ENCODE results near the gene TSHZ1. TPM values are rescaled to one million over a fixed set of nuclear protein-coding genes. Genes with fewer than 3 reads are reported as not detected.
A peak's percentile ranks its signal among the peaks of the same experiment; 100 is the strongest.

TSHZ1 gene
- total and polyA plus RNA-seq, 2 experiments from 2014 or later, result 0.23 to 0.38 TPM

- no peak overlapping the region for H2AFZ ChIP-seq
- H3K27ac Mint-ChIP-seq, result 0 out of 2 replicates have a peak overlapping the region, but pooled peaks have one; percentile 23
- ATAC-seq, result no peak
- H3K4me2 ChIP-seq, result no peak overlapping the region
- H3K9me2 ChIP-seq (ENCODE audit: insufficient read depth), result no peaks in the 10 kb centered on the region
- no peaks in the 10 kb centered on the region for H4K20me1 ChIP-seq (replicated peaks; ENCODE audit: insufficient read depth)
- TF ChIP-seq REST (IDR thresholded peaks at IDR 0.05; ENCODE audit: unreplicated experiment), result no peak
- TF ChIP-seq ETS1 (IDR thresholded peaks at IDR 0.05), result no peak
- no peak for TF ChIP-seq ZNF114 (CRISPR knock-in tag; IDR thresholded peaks at IDR 0.05)
- TF ChIP-seq ZNF331 (CRISPR knock-in tag; IDR thresholded peaks at IDR 0.05; ENCODE audit: low read depth), result no peak
- no peak for TF ChIP-seq EZH2 (IDR thresholded peaks at IDR 0.05; ENCODE audit: low read depth, unreplicated experiment)
- TF ChIP-seq NANOG (IDR thresholded peaks at IDR 0.05; ENCODE audit: borderline replicate concordance), result no peak
- TF ChIP-seq JUNB (IDR thresholded peaks at IDR 0.05; ENCODE audit: unreplicated experiment), result no peak
- TF ChIP-seq ZNF462 (CRISPR knock-in tag; IDR thresholded peaks at IDR 0.05), result no peak
- TF ChIP-seq CREB1 (CRISPR knock-in tag; IDR thresholded peaks at IDR 0.05; ENCODE audit: low read depth), result no peak
- TF ChIP-seq STAT1 (IDR thresholded peaks at IDR 0.05; ENCODE audit: unreplicated experiment), result no peak
- no peak for TF ChIP-seq EZH2phosphoT487 (IDR thresholded peaks at IDR 0.05; ENCODE audit: unreplicated experiment)
- TF ChIP-seq POLR2AphosphoS5 (IDR thresholded peaks at IDR 0.05; ENCODE audit: low read depth), result no peak
- TF ChIP-seq CTCF (conservative IDR thresholded peaks at IDR 0.05; ENCODE audit: low read depth in 2 of 2), result no peak
- H3K9me3 Mint-ChIP-seq, result no peaks in the 10 kb centered on the region
- H3K36me3 Mint-ChIP-seq (ENCODE audit: low read depth), result no peaks in the 10 kb centered on the region
- peaks cover 2% of the 10 kb centered on the region for H3K27me3 Mint-ChIP-seq (ENCODE audit: insufficient read depth, low read depth, poor library complexity)
- H3F3A ChIP-seq (replicated peaks; ENCODE audit: low read depth), result no peaks in the 10 kb centered on the region
- H3K4me1 ChIP-seq (ENCODE audit: insufficient read depth), result no peaks in the 10 kb centered on the region
- no peak overlapping the region for H3K4me3 Mint-ChIP-seq
- no peak overlapping the region for H3K27ac ChIP-seq (ENCODE audit: low read depth)
- no peak overlapping the region for H3K4me3 ChIP-seq
- no peaks in the 10 kb centered on the region for H3K36me3 ChIP-seq (ENCODE audit: insufficient read depth)
- no peak for DNase-seq (ENCODE audit: low spot score)
- H3K4me1 Mint-ChIP-seq, result no peaks in the 10 kb centered on the region
- no peaks in the 10 kb centered on the region for H3K27me3 ChIP-seq (ENCODE audit: insufficient read depth)
- no peaks in the 10 kb centered on the region for H3K79me2 ChIP-seq (replicated peaks; ENCODE audit: insufficient read depth)
Measured at GRCh38 chr18:75319905-75320304, 109.3 kb downstream of the TSHZ1 start.

Data from GM23338 (cell line).